CD14-positive monocyte (primary cell): ENCODE data around the gene BRDT. TPM values are rescaled to one million over a fixed set of nuclear protein-coding genes. Genes with fewer than 3 reads are reported as not detected.

Experiments
- DNase-seq, 3 donors: peaks; one replicate each; pipeline ENCODE4 v3.0.0-alpha.2; 2011 to 2022
- H2AFZ ChIP-seq: 2 replicates; pipeline ENCODE4 v1.6.0; 2012; ENCODE audit warnings: mild to moderate bottlenecking, low read depth, low read length, inconsistent platforms; ENCODE audit not compliant: insufficient read depth, poor library complexity, severe bottlenecking
- H3K27ac ChIP-seq, 2 donors: 1 replicate in 1 of 2; 2 replicates in 1 of 2; pipeline ENCODE4 v1.5.1; 2012 to 2013; ENCODE audit warnings: low read length in 2 of 2, control low read depth in 1 of 2, inconsistent platforms in 1 of 2, low read depth in 1 of 2, mild to moderate bottlenecking in 1 of 2
- H3K27me3 ChIP-seq, 2 donors: one replicate each; pipeline versions ENCODE4 v1.6.0 to v1.6.1; 2011 to 2013; ENCODE audit warnings: low read length in 2 of 2; ENCODE audit not compliant: control insufficient read depth in 2 of 2, insufficient read depth in 2 of 2
- H3K36me3 ChIP-seq, 2 donors: replicated peaks in 1 of 2; 1 replicate in 1 of 2; 2 replicates in 1 of 2; pipeline versions ENCODE4 v1.5.1 to v1.6.1; 2012 to 2013; ENCODE audit warnings: low read length in 2 of 2, control low read depth in 1 of 2, inconsistent platforms in 1 of 2, mild to moderate bottlenecking in 1 of 2; ENCODE audit not compliant: insufficient read depth in 2 of 2, control insufficient read depth in 1 of 2
- H3K4me1 ChIP-seq, 2 donors: 1 replicate in 1 of 2; 2 replicates in 1 of 2; pipeline versions ENCODE4 v1.5.1 to v1.6.1; 2012 to 2013; ENCODE audit warnings: low read length in 2 of 2, control low read depth in 1 of 2, inconsistent platforms in 1 of 2, mild to moderate bottlenecking in 1 of 2, moderate library complexity in 1 of 2; ENCODE audit not compliant: insufficient read depth in 2 of 2, control insufficient read depth in 1 of 2
- H3K4me2 ChIP-seq: replicated peaks from 2 replicates; pipeline ENCODE3; 2012; ENCODE audit warnings: low read length, moderate library complexity, mild to moderate bottlenecking; ENCODE audit not compliant: poor library complexity, severe bottlenecking; ENCODE audit errors: extremely low read depth
- H3K4me3 ChIP-seq, 3 experiments: fragments of 200-600 bp in 1 of 3; sonication (generic) in 1 of 3; replicated peaks in 1 of 3; 1 replicate in 2 of 3; 2 replicates in 1 of 3; pipeline ENCODE4 v1.5.1; 2011 to 2013; ENCODE audit warnings: low read length in 3 of 3, mild to moderate bottlenecking in 3 of 3, control low read depth in 2 of 3, low read depth in 2 of 3, inconsistent platforms in 1 of 3, moderate library complexity in 1 of 3
- H3K79me2 ChIP-seq: 2 replicates; pipeline ENCODE4 v1.6.0; 2012; ENCODE audit warnings: mild to moderate bottlenecking, control low read depth, inconsistent platforms, low read length, moderate library complexity; ENCODE audit not compliant: insufficient read depth
- H3K9ac ChIP-seq: 2 replicates; pipeline ENCODE4 v1.6.0; 2017; ENCODE audit warnings: low read length, mild to moderate bottlenecking; ENCODE audit not compliant: insufficient read depth, poor library complexity, severe bottlenecking
- H3K9me3 ChIP-seq, 2 donors: replicated peaks in 1 of 2; 1 replicate in 1 of 2; 2 replicates in 1 of 2; pipeline versions ENCODE4 v1.5.1 to v1.6.1; 2012 to 2013; ENCODE audit warnings: low read length in 2 of 2, control low read depth in 1 of 2; ENCODE audit not compliant: control insufficient read depth in 1 of 2, insufficient read depth in 1 of 2
- H4K20me1 ChIP-seq: 2 replicates; pipeline ENCODE4 v1.6.0; 2012; ENCODE audit warnings: mild to moderate bottlenecking, low read length, control low read depth, moderate library complexity; ENCODE audit not compliant: insufficient read depth
- H3K27ac Mint-ChIP-seq, 7 donors: one replicate each; pipeline ENCODE4 v1.8.0; 2020; ENCODE audit warnings: mild to moderate bottlenecking in 7 of 7, mixed read lengths in 7 of 7, moderate library complexity in 6 of 7, inconsistent platforms in 2 of 7
- H3K27me3 Mint-ChIP-seq, 3 donors: one replicate each; pipeline ENCODE4 v1.8.0; 2021 to 2022; ENCODE audit warnings: low read depth in 3 of 3, mild to moderate bottlenecking in 3 of 3, mixed read lengths in 3 of 3, moderate library complexity in 3 of 3, inconsistent platforms in 1 of 3
- H3K36me3 Mint-ChIP-seq, 2 donors: one replicate each; pipeline ENCODE4 v1.8.0; 2020; ENCODE audit warnings: mixed read lengths in 2 of 2, inconsistent platforms in 1 of 2, mild to moderate bottlenecking in 1 of 2
- H3K4me1 Mint-ChIP-seq: one replicate; pipeline ENCODE4 v1.8.0; 2020; ENCODE audit warnings: mild to moderate bottlenecking, mixed read lengths
- H3K4me3 Mint-ChIP-seq, 2 donors: one replicate each; pipeline ENCODE4 v1.8.0; 2020; ENCODE audit warnings: mild to moderate bottlenecking in 2 of 2, mixed read lengths in 2 of 2, moderate library complexity in 1 of 2
- H3K9me3 Mint-ChIP-seq, 7 donors: one replicate each; pipeline ENCODE4 v1.8.0; 2020 to 2022; ENCODE audit warnings: mixed read lengths in 7 of 7, mild to moderate bottlenecking in 6 of 7, moderate library complexity in 6 of 7, inconsistent platforms in 2 of 7
- CTCF ChIP-seq: fragments of 200-600 bp; IDR thresholded peaks from one replicate; pipeline ENCODE4 v1.8.0; 2022; ENCODE audit warnings: antibody characterized with exemption, mild to moderate bottlenecking
- WGBS: methylation state at CpG from one replicate; pipeline ENCODE4 v1.1.5; 2013; ENCODE audit warnings: missing lambda C conversion rate; ENCODE audit not compliant: insufficient coverage; 5-methylcytosine and 5-hydroxymethylcytosine counted together
- intact Hi-C, 2 donors: fragments of 100-400 bp; cut with micrococcal nuclease; formaldehyde crosslinking; loops; one replicate each; pipeline versions ENCODE4 v1.15.0 to v1.15.1; 2023
- polyA plus RNA-seq, 3 donors: library from polyadenylated mRNA; depleted of rRNA in 1 of 3; unstranded in 2 of 3; stranded (reverse) in 1 of 3; fragments of 300-500 nt in 2 of 3; fragments of >200 nt in 1 of 3; fragmentation: Illumina TruSeq in 2 of 3; gene quantifications; 1 replicate in 2 of 3; 2 replicates in 1 of 3; pipeline ENCODE4 v1.2.3, GENCODE V29; 2012 to 2021

The BRDT gene
- polyA plus RNA-seq, 3 donors = not detected

- no peaks in the 10 kb centered on the region for H3K27me3 ChIP-seq
- intact Hi-C loops = no loop called here
- H2AFZ ChIP-seq = no peak overlapping the region
- Mint-ChIP-seq H3K9me3 (no peaks in the 10 kb centered on the region), H3K36me3 (no peaks in the 10 kb centered on the region), H3K4me3 (no peak overlapping the region), H3K27ac (no peak overlapping the region), H3K27me3 (peaks cover 5 to 8% (median 7%) of the 10 kb centered on the region in 3 donors), H3K4me1 (no peaks in the 10 kb centered on the region)
- DNase-seq = no peak
- no peaks in the 10 kb centered on the region for H4K20me1 ChIP-seq
- no peak overlapping the region for H3K27ac ChIP-seq
- no peaks in the 10 kb centered on the region for H3K36me3 ChIP-seq
- TF ChIP-seq CTCF = no peak
- no peak overlapping the region for H3K4me2 ChIP-seq
- H3K4me3 ChIP-seq = no peak overlapping the region
- no peak overlapping the region for H3K9ac ChIP-seq
- H3K4me1 ChIP-seq = no peaks in the 10 kb centered on the region
- no peaks in the 10 kb centered on the region for H3K79me2 ChIP-seq
- no peaks in the 10 kb centered on the region for H3K9me3 ChIP-seq
- WGBS = no CpG with 5 or more reads among the region's 3 CpGs
Measured at GRCh38 chr1:91913018-91913417, 36.2 kb upstream of the BRDT start.

- Mint-ChIP-seq H3K27ac (no peak overlapping the region), H3K36me3 (no peaks in the 10 kb centered on the region)
Measured at GRCh38 chr1:91916046-91916445, 33.2 kb upstream of the BRDT start.

More at GRCh38 chr1:91916046-91916445, 33.2 kb upstream of the BRDT start:
- Histone ChIP-seq H3K27ac (no peak overlapping the region), H3K27me3 (no peaks in the 10 kb centered on the region), H3K36me3 (no peaks in the 10 kb centered on the region), H3K4me2 (no peak overlapping the region), H3K4me1 (no peaks in the 10 kb centered on the region), H3K79me2 (no peaks in the 10 kb centered on the region), H4K20me1 (no peaks in the 10 kb centered on the region), H2AFZ (no peak overlapping the region), H3K9me3 (no peaks in the 10 kb centered on the region), H3K9ac (no peak overlapping the region), H3K4me3 (no peak overlapping the region)
- Mint-ChIP-seq H3K4me3 (no peak overlapping the region), H3K27me3 (peaks cover 6 to 8% (median 7%) of the 10 kb centered on the region in 3 donors), H3K4me1 (no peaks in the 10 kb centered on the region), H3K9me3 (no peaks in the 10 kb centered on the region)
- intact Hi-C loops = no loop called here
- TF ChIP-seq CTCF = no peak
- no peak for DNase-seq
- 80% methylated on average over 1 of the region's 4 CpGs for WGBS
